ENCODE data around the gene COX20. TPM values are rescaled to one million over a fixed set of nuclear protein-coding genes. Genes with fewer than 3 reads are reported as not detected.
A peak's percentile ranks its signal among the peaks of the same experiment; 100 is the strongest.

COX20 gene
- polyA plus RNA-seq, 3 donors: 15.8 to 21.6 (median 17.9) TPM

- H3K27me3 Mint-ChIP-seq (ENCODE audit: low read depth in 3 of 3): peaks cover 0 to 3% (median 0%) of the 10 kb centered on the region in 3 donors
- H3K4me3 Mint-ChIP-seq: peak overlapping the region in 1 of 2 donors; percentile 37
- H3K36me3 Mint-ChIP-seq: peaks cover 67 to 74% of the 10 kb centered on the region in 2 donors
- WGBS (ENCODE audit: insufficient coverage): 91% methylated on average over 5 of the region's 9 CpGs
- intact Hi-C loops (cut with micrococcal nuclease): loop anchor here (5.0 to 10.0 kb wide), 4 partner anchors 65 to 205 kb away; partner anchors contain the start of gene DESI2 (in 1 of the 2)
- no peak for TF ChIP-seq CTCF (IDR thresholded peaks at IDR 0.05)
- Histone ChIP-seq H4K20me1 (ENCODE audit: insufficient read depth, low read length) (peaks cover 83% of the 10 kb centered on the region), H2AFZ (ENCODE audit: insufficient read depth, low read depth, low read length, poor library complexity, severe bottlenecking) (no peak overlapping the region), H3K9ac (ENCODE audit: insufficient read depth, low read length, poor library complexity, severe bottlenecking) (no peak overlapping the region), H3K27me3 (ENCODE audit: control insufficient read depth in 2 of 2, insufficient read depth in 2 of 2, low read length in 2 of 2) (no peaks in the 10 kb centered on the region), H3K4me3 (replicated peaks in 1 of 3; ENCODE audit: low read depth in 2 of 3, low read length in 3 of 3) (peak overlapping the region in 1 of 3 experiments; percentile 97), H3K4me1 (ENCODE audit: control insufficient read depth in 1 of 2, insufficient read depth in 2 of 2, low read length in 2 of 2) (peaks cover 48 to 60% of the 10 kb centered on the region in 2 donors), H3K9me3 (replicated peaks in 1 of 2; ENCODE audit: control insufficient read depth in 1 of 2, insufficient read depth in 1 of 2, low read length in 2 of 2) (no peaks in the 10 kb centered on the region), H3K36me3 (replicated peaks in 1 of 2; ENCODE audit: control insufficient read depth in 1 of 2, insufficient read depth in 2 of 2, low read length in 2 of 2) (peaks cover 60 to 66% of the 10 kb centered on the region in 2 donors), H3K27ac (ENCODE audit: low read depth in 1 of 2, low read length in 2 of 2) (no peak overlapping the region), H3K79me2 (ENCODE audit: insufficient read depth, low read length) (peaks cover 92% of the 10 kb centered on the region), H3K4me2 (replicated peaks; ENCODE audit: extremely low read depth, low read length, poor library complexity, severe bottlenecking) (peak overlapping the region; percentile 83)
- peak overlapping the region; percentile 6 to 74 (median 20) for H3K27ac Mint-ChIP-seq
- no peak for DNase-seq
- peaks cover 0 to 4% (median 0%) of the 10 kb centered on the region in 7 donors for H3K9me3 Mint-ChIP-seq
- peaks cover 60% of the 10 kb centered on the region for H3K4me1 Mint-ChIP-seq
Measured at GRCh38 chr1:244860078-244860477, 24.6 kb downstream of the COX20 start.

- Histone ChIP-seq H4K20me1 (ENCODE audit: insufficient read depth, low read length) (peaks cover 73% of the 10 kb centered on the region), H3K4me1 (ENCODE audit: control insufficient read depth in 1 of 2, insufficient read depth in 2 of 2, low read length in 2 of 2) (peaks cover 48 to 59% of the 10 kb centered on the region in 2 donors), H3K27ac (ENCODE audit: low read depth in 1 of 2, low read length in 2 of 2) (peak overlapping the region in 1 of 2 donors; percentile 95), H3K9me3 (replicated peaks in 1 of 2; ENCODE audit: control insufficient read depth in 1 of 2, insufficient read depth in 1 of 2, low read length in 2 of 2) (no peaks in the 10 kb centered on the region), H3K27me3 (ENCODE audit: control insufficient read depth in 2 of 2, insufficient read depth in 2 of 2, low read length in 2 of 2) (no peaks in the 10 kb centered on the region), H2AFZ (ENCODE audit: insufficient read depth, low read depth, low read length, poor library complexity, severe bottlenecking) (no peak overlapping the region), H3K79me2 (ENCODE audit: insufficient read depth, low read length) (peaks cover 86% of the 10 kb centered on the region), H3K4me3 (replicated peaks in 1 of 3; ENCODE audit: low read depth in 2 of 3, low read length in 3 of 3) (peak overlapping the region; percentile 92 to 99 (median 97)), H3K9ac (ENCODE audit: insufficient read depth, low read length, poor library complexity, severe bottlenecking) (no peak overlapping the region), H3K36me3 (replicated peaks in 1 of 2; ENCODE audit: control insufficient read depth in 1 of 2, insufficient read depth in 2 of 2, low read length in 2 of 2) (peaks cover 50 to 57% of the 10 kb centered on the region in 2 donors), H3K4me2 (replicated peaks; ENCODE audit: extremely low read depth, low read length, poor library complexity, severe bottlenecking) (peak overlapping the region; percentile 83)
- Mint-ChIP-seq H3K27me3 (ENCODE audit: low read depth in 3 of 3) (no peaks in the 10 kb centered on the region), H3K9me3 (peaks cover 0 to 4% (median 0%) of the 10 kb centered on the region in 7 donors), H3K4me3 (peak overlapping the region; percentile 69 to 93), H3K36me3 (peaks cover 58 to 64% of the 10 kb centered on the region in 2 donors), H3K27ac (peak overlapping the region; percentile 47 to 86 (median 81)), H3K4me1 (peaks cover 59% of the 10 kb centered on the region)
- no peak for TF ChIP-seq CTCF (IDR thresholded peaks at IDR 0.05)
- WGBS (ENCODE audit: insufficient coverage): 0% methylated on average over 2 of the region's 2 CpGs
- intact Hi-C loops (cut with micrococcal nuclease): loop anchor here (5.0 to 10.0 kb wide), 4 partner anchors 64 to 206 kb away; partner anchors contain the start of gene DESI2 (in 1 of the 2)
- DNase-seq: peak in 1 of 3 donors; percentile 17
Measured at GRCh38 chr1:244860914-244861610, 25.6 kb downstream of the COX20 start.
